HL-60 (cell line): ENCODE data around the gene CHRM3.

Source experiments
- DNase-seq, 2 experiments: peaks; one replicate each; pipeline ENCODE4 v3.0.0-alpha.2; 2010 to 2020; ENCODE audit warnings: low read depth in 1 of 2, low spot score in 1 of 2
- H3K27ac ChIP-seq: fragments of 250-450 bp; sonication (Bioruptor Pico); replicated peaks from 2 replicates; pipeline ENCODE4 v1.5.1; 2020; ENCODE audit warnings: mild to moderate bottlenecking, moderate library complexity
- H3K27me3 ChIP-seq: fragments of 250-450 bp; sonication (Bioruptor Pico); 2 replicates; pipeline ENCODE4 v1.5.1; 2021; ENCODE audit warnings: mild to moderate bottlenecking, moderate library complexity; ENCODE audit not compliant: insufficient read depth, poor library complexity, severe bottlenecking
- H3K4me3 ChIP-seq: replicated peaks from 2 replicates; pipeline ENCODE4 v1.5.1; 2011; ENCODE audit warnings: mild to moderate bottlenecking, control low read depth, low read length; ENCODE audit not compliant: insufficient read depth
- GABPA ChIP-seq: IDR thresholded peaks from 2 replicates; pipeline ENCODE4 v1.6.1; 2012; ENCODE audit warnings: low read depth
- POLR2AphosphoS5 ChIP-seq: IDR thresholded peaks from 2 replicates; pipeline ENCODE4 v1.6.1; 2012; ENCODE audit warnings: low read depth
- REST ChIP-seq: IDR thresholded peaks from 2 replicates; pipeline ENCODE4 v1.6.1; 2012; ENCODE audit warnings: low read depth; ENCODE audit not compliant: insufficient replicate concordance
- SPI1 ChIP-seq: IDR thresholded peaks from 2 replicates; pipeline ENCODE4 v1.6.1; 2012; ENCODE audit warnings: low read depth, mild to moderate bottlenecking, borderline replicate concordance
- TF ChIP-seq, protein P1 (sequence below): IDR thresholded peaks from one replicate; pipeline ENCODE4 v1.5.1; 2011; ENCODE audit warnings: low read length, control low read depth, inconsistent platforms; ENCODE audit not compliant: insufficient read depth

CHRM3 gene

GRCh38 chr1:239426821-239427475 is 40.6 kb downstream of the CHRM3 start:
- Histone ChIP-seq H3K27me3 (no peaks in the 10 kb centered on the region), H3K27ac (no peak overlapping the region), H3K4me3 (no peak overlapping the region)
- DNase-seq, result no peak
- TF ChIP-seq SPI1 (no peak), REST (no peak), GABPA (no peak), POLR2AphosphoS5 (no peak)
- TF ChIP-seq, protein P1, sequence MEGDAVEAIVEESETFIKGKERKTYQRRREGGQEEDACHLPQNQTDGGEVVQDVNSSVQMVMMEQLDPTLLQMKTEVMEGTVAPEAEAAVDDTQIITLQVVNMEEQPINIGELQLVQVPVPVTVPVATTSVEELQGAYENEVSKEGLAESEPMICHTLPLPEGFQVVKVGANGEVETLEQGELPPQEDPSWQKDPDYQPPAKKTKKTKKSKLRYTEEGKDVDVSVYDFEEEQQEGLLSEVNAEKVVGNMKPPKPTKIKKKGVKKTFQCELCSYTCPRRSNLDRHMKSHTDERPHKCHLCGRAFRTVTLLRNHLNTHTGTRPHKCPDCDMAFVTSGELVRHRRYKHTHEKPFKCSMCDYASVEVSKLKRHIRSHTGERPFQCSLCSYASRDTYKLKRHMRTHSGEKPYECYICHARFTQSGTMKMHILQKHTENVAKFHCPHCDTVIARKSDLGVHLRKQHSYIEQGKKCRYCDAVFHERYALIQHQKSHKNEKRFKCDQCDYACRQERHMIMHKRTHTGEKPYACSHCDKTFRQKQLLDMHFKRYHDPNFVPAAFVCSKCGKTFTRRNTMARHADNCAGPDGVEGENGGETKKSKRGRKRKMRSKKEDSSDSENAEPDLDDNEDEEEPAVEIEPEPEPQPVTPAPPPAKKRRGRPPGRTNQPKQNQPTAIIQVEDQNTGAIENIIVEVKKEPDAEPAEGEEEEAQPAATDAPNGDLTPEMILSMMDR, result no peak

GRCh38 chr1:239427712-239428111 is 41.3 kb downstream of the CHRM3 start:
- TF ChIP-seq POLR2AphosphoS5 (no peak), GABPA (no peak), REST (no peak)
- TF ChIP-seq, protein P1, result no peak
- no peak for DNase-seq
- H3K27ac ChIP-seq, result no peak overlapping the region
- H3K4me3 ChIP-seq, result no peak overlapping the region
- H3K27me3 ChIP-seq, result no peaks in the 10 kb centered on the region

DNA sequence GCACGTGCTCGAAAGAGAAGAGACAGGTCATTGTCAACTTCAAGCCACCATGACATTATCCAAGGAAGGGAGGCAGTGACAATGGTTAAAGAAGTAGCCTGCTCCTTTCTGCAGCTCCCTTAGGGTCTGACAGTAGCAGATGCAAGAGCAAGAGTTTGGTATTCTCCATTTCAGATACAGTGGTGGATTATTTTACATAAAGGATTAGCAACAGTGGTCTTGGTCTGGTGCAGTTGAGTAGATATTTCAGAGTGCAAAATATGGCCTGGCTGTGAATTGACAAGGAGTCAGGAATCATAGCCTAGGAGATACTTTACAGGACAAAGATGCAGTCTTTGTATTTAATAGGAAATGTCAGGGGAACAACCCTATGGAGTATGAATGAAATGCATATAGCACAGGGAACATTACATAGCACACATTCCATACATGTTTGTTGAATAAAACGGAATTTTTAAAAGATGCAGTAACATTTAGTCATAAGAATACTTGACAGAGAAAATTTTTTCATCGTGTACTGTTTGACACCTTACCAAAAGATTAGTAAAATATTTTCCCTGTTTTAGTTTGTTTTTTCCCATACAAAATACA is 41.8 kb downstream of the CHRM3 start:
- TF ChIP-seq SPI1, result no peak
- no peak for TF ChIP-seq POLR2AphosphoS5
- no peak for TF ChIP-seq REST
- TF ChIP-seq GABPA, result no peak
- TF ChIP-seq, protein P1, result no peak
- no peak overlapping the region for H3K4me3 ChIP-seq
- no peak for DNase-seq
- no peak overlapping the region for H3K27ac ChIP-seq
- no peaks in the 10 kb centered on the region for H3K27me3 ChIP-seq
